Neural cell (in vitro differentiated cells): Measurements from ENCODE around the gene BTRC.

Experiments used
- RAD21 ChIP-seq: fragments of 450-650 bp; conservative IDR thresholded peaks from 2 replicates; pipeline ENCODE4 v1.6.1; 2014; ENCODE audit warnings: antibody characterized with exemption, mild to moderate bottlenecking, moderate library complexity
- TF ChIP-seq, protein P1 (sequence below): fragments of 450-650 bp; IDR thresholded peaks from 2 replicates; pipeline ENCODE4 v1.5.1; 2014; ENCODE audit warnings: antibody characterized with exemption, mild to moderate bottlenecking, moderate library complexity; ENCODE audit not compliant: poor library complexity, severe bottlenecking

DNA sequence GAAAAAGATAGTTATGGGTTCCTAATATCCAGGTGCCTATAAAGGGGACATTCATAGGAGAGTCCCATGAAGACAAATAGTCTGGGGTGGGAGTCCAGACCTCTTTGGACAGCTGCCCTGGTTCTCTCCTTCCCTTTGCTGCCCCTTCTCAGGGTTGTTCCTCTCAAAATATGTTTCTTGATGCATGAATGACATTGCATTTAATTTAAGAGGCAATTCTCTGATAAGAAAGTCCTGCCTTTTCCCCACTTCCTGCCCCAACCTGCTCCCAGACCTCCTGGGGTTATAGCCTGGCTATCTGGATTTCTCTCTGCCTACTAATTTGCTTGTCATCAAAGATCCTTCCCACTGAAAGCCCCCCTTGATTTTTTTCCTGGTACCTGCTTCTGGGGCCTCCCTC, 12.5 kb upstream of the BTRC start:
- TF ChIP-seq, protein P1, sequence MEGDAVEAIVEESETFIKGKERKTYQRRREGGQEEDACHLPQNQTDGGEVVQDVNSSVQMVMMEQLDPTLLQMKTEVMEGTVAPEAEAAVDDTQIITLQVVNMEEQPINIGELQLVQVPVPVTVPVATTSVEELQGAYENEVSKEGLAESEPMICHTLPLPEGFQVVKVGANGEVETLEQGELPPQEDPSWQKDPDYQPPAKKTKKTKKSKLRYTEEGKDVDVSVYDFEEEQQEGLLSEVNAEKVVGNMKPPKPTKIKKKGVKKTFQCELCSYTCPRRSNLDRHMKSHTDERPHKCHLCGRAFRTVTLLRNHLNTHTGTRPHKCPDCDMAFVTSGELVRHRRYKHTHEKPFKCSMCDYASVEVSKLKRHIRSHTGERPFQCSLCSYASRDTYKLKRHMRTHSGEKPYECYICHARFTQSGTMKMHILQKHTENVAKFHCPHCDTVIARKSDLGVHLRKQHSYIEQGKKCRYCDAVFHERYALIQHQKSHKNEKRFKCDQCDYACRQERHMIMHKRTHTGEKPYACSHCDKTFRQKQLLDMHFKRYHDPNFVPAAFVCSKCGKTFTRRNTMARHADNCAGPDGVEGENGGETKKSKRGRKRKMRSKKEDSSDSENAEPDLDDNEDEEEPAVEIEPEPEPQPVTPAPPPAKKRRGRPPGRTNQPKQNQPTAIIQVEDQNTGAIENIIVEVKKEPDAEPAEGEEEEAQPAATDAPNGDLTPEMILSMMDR, result no peak
- TF ChIP-seq RAD21, result no peak
